K562 (cell line): Measurements from ENCODE around the gene CKAP5.

ENCODE experiments used
- DPF2 ChIP-seq: fragments of 450-650 bp; IDR thresholded peaks from 2 replicates; pipeline ENCODE4 v1.6.1; 2016
- EWSR1 ChIP-seq: fragments of 450-650 bp; IDR thresholded peaks from 2 replicates; pipeline ENCODE4 v1.6.1; 2018; ENCODE audit warnings: borderline replicate concordance, mild to moderate bottlenecking, low read depth, moderate library complexity; ENCODE audit not compliant: partially characterized antibody
- FUS ChIP-seq: fragments of 200-400 bp; formaldehyde crosslinking; optimal IDR thresholded peaks from 2 replicates; pipeline ENCODE3; 2017; ENCODE audit warnings: low read depth, low read length
- POLR2A ChIP-seq: fragments of 450-650 bp; conservative IDR thresholded peaks from 2 replicates; pipeline ENCODE4 v1.6.1; 2016

- no peak for TF ChIP-seq FUS
- TF ChIP-seq DPF2 = no peak
- TF ChIP-seq EWSR1 = no peak
- no peak for TF ChIP-seq POLR2A
These were observed 133.1 kb downstream of the CKAP5 start for GRCh38 chr11:46712874-46713576.
